Naive B cell (primary cell): ENCODE data around the gene FAM222B. TPM values are rescaled to one million over a fixed set of nuclear protein-coding genes. Genes with fewer than 3 reads are reported as not detected.

Experiments
- ATAC-seq, 2 donors: fragments of 150-1000 bp; cut with Tn5 transposase; 2 replicates each; pipeline ENCODE4 v1.10.0; 2021; ENCODE audit warnings: low read depth in 2 of 2, mild to moderate bottlenecking in 2 of 2, moderate library complexity in 2 of 2
- DNase-seq: peaks from one replicate; pipeline ENCODE4 v3.0.0; 2022
- H3K27ac Mint-ChIP-seq, 6 donors: one replicate each; pipeline ENCODE4 v1.8.0; 2020 to 2022; ENCODE audit warnings: mild to moderate bottlenecking in 6 of 6, mixed read lengths in 6 of 6, moderate library complexity in 5 of 6, inconsistent platforms in 2 of 6
- H3K27me3 Mint-ChIP-seq, 3 donors: one replicate each; pipeline ENCODE4 v1.8.0; 2021 to 2022; ENCODE audit warnings: mixed read lengths in 3 of 3, mild to moderate bottlenecking in 1 of 3
- H3K36me3 Mint-ChIP-seq, 2 donors: one replicate each; pipeline ENCODE4 v1.8.0; 2020 to 2022; ENCODE audit warnings: mixed read lengths in 2 of 2, inconsistent platforms in 1 of 2, mild to moderate bottlenecking in 1 of 2
- H3K4me1 Mint-ChIP-seq, 3 donors: one replicate each; pipeline ENCODE4 v1.8.0; 2020 to 2022; ENCODE audit warnings: mixed read lengths in 3 of 3, inconsistent platforms in 1 of 3, mild to moderate bottlenecking in 1 of 3, moderate library complexity in 1 of 3
- H3K4me3 Mint-ChIP-seq, 8 donors: one replicate each; pipeline ENCODE4 v1.8.0; 2020 to 2022; ENCODE audit warnings: mild to moderate bottlenecking in 8 of 8, mixed read lengths in 8 of 8, moderate library complexity in 8 of 8, inconsistent platforms in 2 of 8
- H3K9me3 Mint-ChIP-seq, 7 donors: one replicate each; pipeline ENCODE4 v1.8.0; 2020 to 2022; ENCODE audit warnings: mixed read lengths in 7 of 7, mild to moderate bottlenecking in 5 of 7, inconsistent platforms in 2 of 7, moderate library complexity in 1 of 7
- polyA plus RNA-seq, 6 donors: library from polyadenylated mRNA; unstranded; fragments of 300-500 nt; fragmentation: Illumina TruSeq; gene quantifications; one replicate each; pipeline ENCODE4 v1.2.3, GENCODE V29; 2021; ENCODE audit warnings: low read depth in 6 of 6

The FAM222B gene
- polyA plus RNA-seq, 6 donors from 2014 or later, result 6.6 to 19.4 (median 8.2) TPM

- Mint-ChIP-seq H3K4me3 (peak overlapping the region in 1 of 8 donors; percentile 1), H3K27me3 (no peaks in the 10 kb centered on the region), H3K27ac (peak overlapping the region in 2 of 6 donors; percentile 66 to 88), H3K4me1 (peaks cover 13 to 23% (median 17%) of the 10 kb centered on the region in 3 donors), H3K36me3 (peaks cover 0 to 15% of the 10 kb centered on the region in 2 donors), H3K9me3 (no peaks in the 10 kb centered on the region)
- DNase-seq (no peak), ATAC-seq (no peak)
These were observed 135.3 kb downstream of the FAM222B start for GRCh38 chr17:28707339-28707720.

- no peaks in the 10 kb centered on the region for H3K27me3 Mint-ChIP-seq
- peak overlapping the region in 1 of 6 donors; percentile 47 for H3K27ac Mint-ChIP-seq
- peaks cover 9 to 17% (median 10%) of the 10 kb centered on the region in 3 donors for H3K4me1 Mint-ChIP-seq
- no peaks in the 10 kb centered on the region for H3K9me3 Mint-ChIP-seq
- peaks cover 0 to 18% of the 10 kb centered on the region in 2 donors for H3K36me3 Mint-ChIP-seq
- H3K4me3 Mint-ChIP-seq, result peak overlapping the region in 1 of 8 donors; percentile 1
- no peak for ATAC-seq
- DNase-seq, result no peak
These were observed 135.9 kb downstream of the FAM222B start for GRCh38 chr17:28706471-28707338.

Other genes starting within 250 kb of the FAM222B start
- 1 to 10 TPM in 1 of 6 donors, under 1 TPM in 4, not detected in 1; 0.26 to 1.1 (median 0.62) TPM for gene SPAG5, start 243.8 kb downstream of the FAM222B start, polyA plus RNA-seq
- under 1 TPM in 2 of 6 donors, not detected in 4; 0.09 to 0.20 TPM for gene RSKR, start 228.6 kb downstream of the FAM222B start, polyA plus RNA-seq
- gene BLTP2, start 197.6 kb downstream of the FAM222B start, polyA plus RNA-seq, result 10 to 100 TPM; 15.0 to 57.5 (median 40.8) TPM
- 10 to 100 TPM; 46.0 to 76.5 (median 61.7) TPM for gene SDF2, start 180.9 kb downstream of the FAM222B start, polyA plus RNA-seq
- gene SUPT6H, start 180.6 kb downstream of the FAM222B start, polyA plus RNA-seq, result 10 to 100 TPM in 1 of 6 donors, 1 to 10 TPM in 5; 4.6 to 19.5 (median 7.4) TPM
- gene PROCA1, start 130.9 kb downstream of the FAM222B start, polyA plus RNA-seq, result 1 to 10 TPM in 3 of 6 donors, under 1 TPM in 2, not detected in 1; 0.29 to 2.3 (median 1.1) TPM
- 10 to 100 TPM; 11.6 to 22.6 (median 18.2) TPM for gene RAB34, start 124.9 kb downstream of the FAM222B start, polyA plus RNA-seq
- gene RPL23A, start 122.8 kb downstream of the FAM222B start, polyA plus RNA-seq, result 1,000 to 10,000 TPM; 5,077 to 6,780 (median 5,627) TPM
- 1 to 10 TPM in 1 of 6 donors, under 1 TPM in 1, not detected in 4; 0.93 to 1.2 TPM for gene TLCD1, start 116.6 kb downstream of the FAM222B start, polyA plus RNA-seq
- gene NEK8, start 114.0 kb downstream of the FAM222B start, polyA plus RNA-seq, result 10 to 100 TPM; 14.5 to 26.1 (median 19.6) TPM
- gene TRAF4, start 98.8 kb downstream of the FAM222B start, polyA plus RNA-seq, result 10 to 100 TPM in 4 of 6 donors, 1 to 10 TPM in 2; 5.4 to 17.1 (median 12.0) TPM
- 10 to 100 TPM; 37.0 to 50.3 (median 46.2) TPM for gene ERAL1, start 12.2 kb upstream of the FAM222B start, polyA plus RNA-seq
- gene FLOT2, start 54.9 kb upstream of the FAM222B start, polyA plus RNA-seq, result 100 to 1,000 TPM; 431 to 655 (median 460) TPM
- gene DHRS13, start 60.3 kb upstream of the FAM222B start, polyA plus RNA-seq, result 10 to 100 TPM in 5 of 6 donors, 1 to 10 TPM in 1; 9.4 to 17.3 (median 11.5) TPM
- gene PHF12, start 108.7 kb upstream of the FAM222B start, polyA plus RNA-seq, result 10 to 100 TPM in 1 of 6 donors, 1 to 10 TPM in 4, under 1 TPM in 1; 0.71 to 11.8 (median 5.5) TPM
- 1 to 10 TPM in 5 of 6 donors, under 1 TPM in 1; 0.41 to 3.6 (median 1.7) TPM for gene SEZ6, start 163.2 kb upstream of the FAM222B start, polyA plus RNA-seq
- 1 to 10 TPM in 3 of 6 donors, under 1 TPM in 3; 0.23 to 2.8 (median 0.98) TPM for gene PIPOX, start 200.4 kb upstream of the FAM222B start, polyA plus RNA-seq